Adrenal gland (tissue), 5 donors: ENCODE data around the gene NHERF2.

Experiments used
- CTCF ChIP-seq, 6 experiments: fragments of 450-650 bp in 4 of 6; fragments of 200-600 bp in 2 of 6; sonication (generic) in 1 of 6; IDR thresholded peaks; 1 replicate in 5 of 6; 2 replicates in 1 of 6; pipeline versions ENCODE4 v1.5.1 to v1.8.0; 2016 to 2021; ENCODE audit warnings: antibody characterized with exemption in 6 of 6, mild to moderate bottlenecking in 2 of 6, moderate library complexity in 1 of 6
- POLR2A ChIP-seq, 2 donors: fragments of 450-650 bp; IDR thresholded peaks; one replicate each; pipeline ENCODE4 v1.6.1; 2017; ENCODE audit warnings: antibody characterized with exemption in 2 of 2, mild to moderate bottlenecking in 2 of 2, moderate library complexity in 1 of 2
- donor health status: DM: no; HTN: no; CAD: no.

DNA sequence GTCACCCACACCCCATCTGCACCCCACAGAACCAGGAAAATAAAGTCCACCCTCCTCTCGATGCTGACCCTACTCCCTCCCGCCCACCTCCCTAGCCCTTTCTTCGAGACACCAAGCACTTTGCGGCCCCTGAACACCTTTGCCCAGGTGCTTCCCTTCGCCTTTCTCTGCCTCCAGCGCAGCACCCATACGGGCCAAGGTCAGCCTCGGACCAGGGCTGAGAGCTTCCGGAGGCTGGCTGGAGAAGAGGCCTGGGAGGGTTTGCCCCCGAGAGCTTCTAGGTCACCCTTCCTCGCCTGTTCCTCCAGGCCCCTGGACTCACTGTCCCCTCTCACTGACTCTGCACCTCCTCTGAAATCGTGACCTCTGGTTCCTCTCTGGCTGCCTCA is 2.7 kb upstream of the NHERF2 start:
- TF ChIP-seq CTCF (IDR thresholded peaks at IDR 0.05) (no peak), POLR2A (IDR thresholded peaks at IDR 0.05) (no peak)
